ENCODE measurements around the gene GOLGA8N. TPM values are rescaled to one million over a fixed set of nuclear protein-coding genes. Genes with fewer than 3 reads are reported as not detected.
"Not testable (repeated sequence)": the region's sequence is repeated elsewhere in the genome, so short reads cannot be mapped to it uniquely, and the experiment has no call there.

The GOLGA8N gene
- total and polyA plus RNA-seq, 12 donors, result 3.0 to 15.0 (median 7.2) TPM

GRCh38 chr15:32610719-32611118 is 17.5 kb downstream of the GOLGA8N start:
- TF ChIP-seq, protein P1, sequence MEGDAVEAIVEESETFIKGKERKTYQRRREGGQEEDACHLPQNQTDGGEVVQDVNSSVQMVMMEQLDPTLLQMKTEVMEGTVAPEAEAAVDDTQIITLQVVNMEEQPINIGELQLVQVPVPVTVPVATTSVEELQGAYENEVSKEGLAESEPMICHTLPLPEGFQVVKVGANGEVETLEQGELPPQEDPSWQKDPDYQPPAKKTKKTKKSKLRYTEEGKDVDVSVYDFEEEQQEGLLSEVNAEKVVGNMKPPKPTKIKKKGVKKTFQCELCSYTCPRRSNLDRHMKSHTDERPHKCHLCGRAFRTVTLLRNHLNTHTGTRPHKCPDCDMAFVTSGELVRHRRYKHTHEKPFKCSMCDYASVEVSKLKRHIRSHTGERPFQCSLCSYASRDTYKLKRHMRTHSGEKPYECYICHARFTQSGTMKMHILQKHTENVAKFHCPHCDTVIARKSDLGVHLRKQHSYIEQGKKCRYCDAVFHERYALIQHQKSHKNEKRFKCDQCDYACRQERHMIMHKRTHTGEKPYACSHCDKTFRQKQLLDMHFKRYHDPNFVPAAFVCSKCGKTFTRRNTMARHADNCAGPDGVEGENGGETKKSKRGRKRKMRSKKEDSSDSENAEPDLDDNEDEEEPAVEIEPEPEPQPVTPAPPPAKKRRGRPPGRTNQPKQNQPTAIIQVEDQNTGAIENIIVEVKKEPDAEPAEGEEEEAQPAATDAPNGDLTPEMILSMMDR (IDR thresholded peaks at IDR 0.05), result peak in 1 of 6 experiments; percentile 44

GRCh38 chr15:32614712-32615050 is 21.4 kb downstream of the GOLGA8N start:
- H3K36me3 ChIP-seq (replicated peaks in 1 of 2); H3K9me3 ChIP-seq (replicated peaks in 1 of 3); H3K27me3 ChIP-seq; H3K4me1 ChIP-seq (replicated peaks in 1 of 2); intact Hi-C loops (cut with DNase I): not testable (repeated sequence)
- WGBS, 4 donors, result 0% methylated on average over 3 to 11 of the region's 16 CpGs
- Histone ChIP-seq H3K4me3 (peak overlapping the region in 1 of 4 donors; percentile 65), H3K27ac (peak overlapping the region; percentile 58 to 90 (median 72))
- peak in 1 of 7 donors; percentile 51 for DNase-seq

More at GRCh38 chr15:32610719-32611118, 17.5 kb downstream of the GOLGA8N start:
- H3K9me3 ChIP-seq (replicated peaks in 1 of 3); H3K27ac ChIP-seq; H3K4me3 ChIP-seq; intact Hi-C loops (cut with DNase I); H3K27me3 ChIP-seq; H3K4me1 ChIP-seq (replicated peaks in 1 of 2); H3K36me3 ChIP-seq (replicated peaks in 1 of 2); DNase-seq: not testable (repeated sequence)
- 0 to 4% (median 1%) methylated on average over 1 to 2 of the region's 3 CpGs for WGBS, 4 donors

DNA sequence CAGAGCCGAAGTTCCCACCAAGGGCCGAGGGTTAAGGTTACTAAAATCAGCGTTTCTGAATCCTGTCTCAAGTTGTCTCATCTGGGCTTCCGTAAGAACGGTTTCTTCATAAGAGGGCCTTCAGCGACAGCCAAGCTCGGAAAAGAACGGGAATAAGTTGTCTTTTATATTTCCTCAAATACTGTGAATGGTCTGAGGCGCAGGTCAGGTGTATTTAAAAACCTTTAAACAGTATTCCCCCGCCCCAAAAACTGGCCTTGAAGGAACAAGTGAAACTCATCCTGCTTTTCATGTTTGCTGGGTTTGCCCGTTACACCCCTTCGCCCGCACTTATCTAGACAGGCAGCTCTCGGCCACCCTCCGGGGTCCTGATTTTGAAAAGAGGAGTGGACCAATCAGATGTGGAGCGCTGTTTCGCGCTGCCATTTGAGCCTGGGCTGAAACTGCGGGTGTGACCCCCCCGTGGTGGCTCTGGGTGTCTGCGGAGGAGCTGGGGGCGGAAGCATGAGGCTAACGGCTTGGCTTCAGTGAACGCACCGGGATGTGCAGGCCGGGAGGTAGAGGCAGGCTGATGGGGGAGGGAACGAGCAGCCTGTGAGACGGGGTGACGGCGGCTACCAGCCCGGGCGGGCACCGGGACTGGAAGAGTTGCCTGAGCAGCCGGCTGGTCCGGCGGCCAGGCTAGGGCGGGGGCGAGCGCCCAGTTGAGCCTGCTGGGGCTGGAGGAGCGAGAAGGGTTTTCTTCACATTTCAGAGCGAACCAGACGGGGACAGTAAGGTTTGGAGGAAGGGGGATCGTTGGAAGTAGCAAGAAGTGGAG is 22.0 kb downstream of the GOLGA8N start, which contains the start of gene ARHGAP11A:
Gene ARHGAP11A (plus strand): TSS at position 454 of the 820 bp plus-strand sequence. CDS start 708 bp downstream, outside the sequence.
- TF ChIP-seq POLR2A (IDR thresholded peaks at IDR 0.05), result peak in 1 of 2 donors; percentile 34
- Histone ChIP-seq H3K4me3 (peak within 1 kb of the TSS in 2 of 4 donors; percentile 49 to 65), H3K27ac (peak within 1 kb of the TSS; percentile 58 to 90 (median 72))
- peak; percentile 75 to 88 (median 80) for DNase-seq
- H3K9me3 ChIP-seq (replicated peaks in 1 of 3); H3K4me1 ChIP-seq (replicated peaks in 1 of 2); H3K36me3 ChIP-seq (replicated peaks in 1 of 2); intact Hi-C loops (cut with DNase I); H3K27me3 ChIP-seq: not testable (repeated sequence)
- 0 to 1% (median 0%) methylated on average over 11 to 33 of the region's 43 CpGs for WGBS, 4 donors

DNA sequence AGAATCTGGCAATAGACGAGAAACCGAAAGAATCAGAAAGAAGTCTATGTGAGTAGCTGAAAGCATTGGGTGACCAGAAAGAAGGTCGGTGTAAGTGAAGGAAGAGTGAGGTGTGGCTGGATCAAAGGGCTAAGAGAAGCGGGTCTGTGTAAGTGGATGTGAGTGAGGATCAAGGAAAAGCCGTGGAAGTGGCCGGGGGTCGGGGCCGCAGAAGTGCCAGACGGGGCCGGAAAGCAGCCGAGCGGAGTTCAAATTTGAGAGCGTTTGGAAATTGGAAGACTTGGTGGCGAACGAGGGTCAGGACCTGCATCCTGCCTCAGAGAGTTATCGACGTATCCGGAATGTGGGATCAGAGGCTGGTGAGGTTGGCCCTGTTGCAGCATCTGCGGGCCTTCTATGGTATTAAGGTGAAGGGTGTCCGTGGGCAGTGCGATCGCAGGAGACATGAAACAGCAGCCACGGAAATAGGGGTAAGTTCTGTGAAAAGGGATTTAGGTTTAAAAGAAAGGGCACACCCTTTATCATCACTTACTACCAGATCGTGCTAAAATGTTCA is 22.7 kb downstream of the GOLGA8N start:
- H3K4me1 ChIP-seq (replicated peaks in 1 of 2); H3K27me3 ChIP-seq; H3K9me3 ChIP-seq (replicated peaks in 1 of 3); intact Hi-C loops (cut with DNase I); H3K36me3 ChIP-seq (replicated peaks in 1 of 2); DNase-seq: not testable (repeated sequence)
- H3K4me3 ChIP-seq, result peak overlapping the region in 2 of 4 donors; percentile 49 to 65
- H3K27ac ChIP-seq, result peak overlapping the region in 1 of 5 donors; percentile 90
- WGBS, 4 donors, result 0 to 2% (median 1%) methylated on average over 15 to 18 of the region's 24 CpGs

- 95 to 97% (median 97%) methylated on average over 3 of the region's 3 CpGs for WGBS, 4 donors
- H3K4me1 ChIP-seq (replicated peaks in 1 of 2), result no peaks in the 10 kb centered on the region
- TF ChIP-seq, protein P1 (IDR thresholded peaks at IDR 0.05), result no peak
- TF ChIP-seq POLR2A (IDR thresholded peaks at IDR 0.05), result no peak
- DNase-seq, result no peak
- no peaks in the 10 kb centered on the region for H3K27me3 ChIP-seq
- H3K27ac ChIP-seq, result no peak overlapping the region
- H3K9me3 ChIP-seq (replicated peaks in 1 of 3), result no peaks in the 10 kb centered on the region
- no peak overlapping the region for H3K4me3 ChIP-seq
- intact Hi-C loops (cut with DNase I), result no loop called here
- no peaks in the 10 kb centered on the region for H3K36me3 ChIP-seq (replicated peaks in 1 of 2)
Measured at GRCh38 chr15:32636410-32636809, 43.2 kb downstream of the GOLGA8N start.
